Fibroblast of lung (primary cell): ENCODE data around the gene PDZD2. TPM values are rescaled to one million over a fixed set of nuclear protein-coding genes. Genes with fewer than 3 reads are reported as not detected.

Experiments
- DNase-seq, 2 donors: peaks; one replicate each; pipeline versions ENCODE4 v3.0.0 to v3.0.0-alpha.2; 2010; ENCODE audit warnings: low read depth in 2 of 2
- H2AFZ ChIP-seq: 2 replicates; pipeline ENCODE4 v1.5.1; 2012; ENCODE audit warnings: low read length, control low read depth, inconsistent platforms
- H3K27ac ChIP-seq: 2 replicates; pipeline ENCODE4 v1.5.1; 2011; ENCODE audit warnings: low read length, control low read depth; ENCODE audit not compliant: insufficient read depth
- H3K27me3 ChIP-seq: 2 replicates; pipeline ENCODE4 v1.5.1; 2011; ENCODE audit warnings: mild to moderate bottlenecking, low read length; ENCODE audit not compliant: control insufficient read depth, insufficient read depth
- H3K36me3 ChIP-seq: 2 replicates; pipeline ENCODE4 v1.5.1; 2011; ENCODE audit warnings: low read length; ENCODE audit not compliant: control insufficient read depth, insufficient read depth
- H3K4me1 ChIP-seq: 2 replicates; pipeline ENCODE4 v1.5.1; 2011; ENCODE audit warnings: low read length; ENCODE audit not compliant: control insufficient read depth, insufficient read depth; ENCODE audit errors: extremely low read depth
- H3K4me2 ChIP-seq: 2 replicates; pipeline ENCODE4 v1.5.1; 2011; ENCODE audit warnings: low read length, control low read depth; ENCODE audit not compliant: insufficient read depth; ENCODE audit errors: extremely low read depth
- H3K4me3 ChIP-seq, 4 experiments: fragments of 200-600 bp in 1 of 4; sonication (generic) in 1 of 4; replicated peaks in 1 of 4; 2 replicates each; pipeline ENCODE4 v1.5.1; 2011 to 2016; ENCODE audit warnings: low read length in 4 of 4, low read depth in 3 of 4, mild to moderate bottlenecking in 3 of 4, control low read depth in 2 of 4, inconsistent platforms in 1 of 4, mixed read lengths in 1 of 4; ENCODE audit not compliant: insufficient read depth in 1 of 4; ENCODE audit errors: control extremely low read depth in 1 of 4
- H3K79me2 ChIP-seq: 2 replicates; pipeline ENCODE4 v1.5.1; 2012; ENCODE audit warnings: mild to moderate bottlenecking, low read length, inconsistent platforms; ENCODE audit not compliant: control insufficient read depth, insufficient read depth
- H3K9ac ChIP-seq: 2 replicates; pipeline ENCODE4 v1.5.1; 2011; ENCODE audit warnings: mild to moderate bottlenecking, low read length, control low read depth; ENCODE audit not compliant: insufficient read depth
- H3K9me3 ChIP-seq: 2 replicates; pipeline ENCODE4 v1.5.1; 2012; ENCODE audit warnings: low read depth, low read length; ENCODE audit not compliant: control insufficient read depth, insufficient read depth
- H4K20me1 ChIP-seq: 2 replicates; pipeline ENCODE4 v1.5.1; 2011; ENCODE audit warnings: low read length; ENCODE audit not compliant: control insufficient read depth, insufficient read depth; ENCODE audit errors: extremely low read depth
- CTCF ChIP-seq, 2 donors: IDR thresholded peaks in 1 of 2; conservative IDR thresholded peaks in 1 of 2; 1 replicate in 1 of 2; 2 replicates in 1 of 2; pipeline ENCODE4 v1.5.1; 2011 to 2012; ENCODE audit warnings: low read length in 2 of 2, control low read depth in 1 of 2, inconsistent platforms in 1 of 2, low read depth in 1 of 2, mild to moderate bottlenecking in 1 of 2
- EZH2 ChIP-seq: IDR thresholded peaks from 2 replicates; pipeline ENCODE4 v1.5.1; 2012; ENCODE audit warnings: low read length, control low read depth, mild to moderate bottlenecking; ENCODE audit errors: missing control alignments
- polyA plus RNA-seq, 2 donors: library from polyadenylated mRNA; depleted of rRNA in 1 of 2; stranded (reverse) in 1 of 2; unstranded in 1 of 2; fragments of >200 nt; gene quantifications; 2 replicates each; pipeline ENCODE4 v1.2.1, GENCODE V29; 2011 to 2012; ENCODE audit warnings: missing spikeins in 1 of 2
- total RNA-seq: library from RNA; depleted of rRNA; stranded (reverse); fragments of >200 nt; gene quantifications from 2 replicates; pipeline ENCODE4 v1.2.1, GENCODE V29; 2014

PDZD2 gene
- total and polyA plus RNA-seq, 2 donors (not counting 1 experiment from before 2014, with no cell fraction given) = 0.33 to 0.40 TPM

GRCh38 chr5:31757806-31758205 lies 118.9 kb downstream of the PDZD2 start:
- no peak for TF ChIP-seq EZH2
- TF ChIP-seq CTCF (conservative IDR thresholded peaks at IDR 0.05 in 1 of 2, IDR thresholded peaks at IDR 0.05 in 1 of 2; ENCODE audit: low read depth in 1 of 2, low read length in 2 of 2) = no peak
- Histone ChIP-seq H3K79me2 (no peaks in the 10 kb centered on the region), H3K36me3 (no peaks in the 10 kb centered on the region), H3K27ac (no peak overlapping the region), H2AFZ (no peak overlapping the region), H3K27me3 (no peaks in the 10 kb centered on the region), H3K9ac (no peak overlapping the region), H3K4me2 (no peak overlapping the region), H3K9me3 (no peaks in the 10 kb centered on the region), H4K20me1 (no peaks in the 10 kb centered on the region), H3K4me1 (no peaks in the 10 kb centered on the region), H3K4me3 (no peak overlapping the region)
- DNase-seq = no peak

GRCh38 chr5:31758803-31759425 lies 120.0 kb downstream of the PDZD2 start:
- Histone ChIP-seq H3K27me3 (no peaks in the 10 kb centered on the region), H3K36me3 (no peaks in the 10 kb centered on the region), H2AFZ (no peak overlapping the region), H3K9ac (no peak overlapping the region), H3K4me1 (no peaks in the 10 kb centered on the region), H3K4me3 (no peak overlapping the region), H3K9me3 (no peaks in the 10 kb centered on the region), H4K20me1 (no peaks in the 10 kb centered on the region), H3K4me2 (no peak overlapping the region), H3K27ac (no peak overlapping the region), H3K79me2 (no peaks in the 10 kb centered on the region)
- DNase-seq = no peak
- TF ChIP-seq CTCF (conservative IDR thresholded peaks at IDR 0.05 in 1 of 2, IDR thresholded peaks at IDR 0.05 in 1 of 2; ENCODE audit: low read depth in 1 of 2, low read length in 2 of 2) (no peak), EZH2 (no peak)

- Histone ChIP-seq H3K4me2 (no peak overlapping the region), H4K20me1 (no peaks in the 10 kb centered on the region), H3K9ac (no peak overlapping the region), H3K79me2 (no peaks in the 10 kb centered on the region), H3K9me3 (no peaks in the 10 kb centered on the region), H3K4me1 (no peaks in the 10 kb centered on the region), H3K27ac (no peak overlapping the region), H2AFZ (no peak overlapping the region), H3K27me3 (no peaks in the 10 kb centered on the region), H3K4me3 (no peak overlapping the region), H3K36me3 (no peaks in the 10 kb centered on the region)
- no peak for TF ChIP-seq CTCF (conservative IDR thresholded peaks at IDR 0.05 in 1 of 2, IDR thresholded peaks at IDR 0.05 in 1 of 2; ENCODE audit: low read depth in 1 of 2, low read length in 2 of 2)
- TF ChIP-seq EZH2 = no peak
- no peak for DNase-seq
Measured at GRCh38 chr5:31759925-31760324, 121.0 kb downstream of the PDZD2 start.
